HG02763 (cell line): ENCODE results near the gene PLA2G4F.
"Not testable (repeated sequence)": the region's sequence is repeated elsewhere in the genome, so short reads cannot be mapped to it uniquely, and the experiment has no call there.

Source experiments
- ATAC-seq: cut with Tn5 transposase; IDR thresholded peaks from one replicate; pipeline ENCODE4 v1.9.1; 2021; ENCODE audit warnings: mild to moderate bottlenecking, moderate library complexity; ENCODE audit not compliant: unreplicated experiment

The PLA2G4F gene

DNA sequence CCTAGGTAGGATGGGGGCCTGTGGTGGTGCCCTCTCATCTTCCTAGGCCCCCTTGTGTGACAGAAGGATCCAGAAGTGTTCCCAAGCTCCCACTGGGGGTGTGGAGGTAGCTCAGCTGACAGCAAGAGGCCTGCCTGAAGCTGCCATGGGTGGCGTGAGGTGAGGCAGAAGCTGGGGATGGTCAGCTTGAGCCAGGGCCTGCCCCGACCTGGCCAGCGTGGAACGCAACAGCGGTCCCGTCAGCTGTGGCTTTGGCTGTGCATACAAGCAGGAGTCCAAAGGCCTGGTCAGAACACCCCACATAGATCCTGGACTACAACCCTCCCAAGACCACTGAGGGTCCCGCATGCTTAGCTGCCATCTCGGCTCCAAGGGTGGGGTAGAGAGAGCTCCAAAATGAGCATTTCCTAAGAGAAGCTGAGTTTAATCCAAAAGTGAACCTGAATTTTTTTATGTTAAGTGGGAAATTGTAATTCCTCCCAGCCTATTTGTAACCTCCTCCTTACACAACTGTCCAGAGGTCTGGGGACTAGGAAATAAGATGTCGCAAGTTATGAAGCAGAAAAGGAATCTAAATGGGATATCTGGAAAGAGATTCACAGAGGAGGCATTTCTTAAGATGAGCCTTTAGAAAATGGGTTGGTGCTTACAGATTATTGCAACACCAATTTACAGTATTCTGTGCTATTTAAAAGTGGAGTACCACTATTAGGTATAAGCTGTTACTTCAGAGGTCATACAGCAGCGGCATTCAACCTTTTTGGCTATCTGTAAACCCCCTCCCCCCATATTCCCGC lies 52.1 kb downstream of the PLA2G4F start:
- ATAC-seq: no peak

DNA sequence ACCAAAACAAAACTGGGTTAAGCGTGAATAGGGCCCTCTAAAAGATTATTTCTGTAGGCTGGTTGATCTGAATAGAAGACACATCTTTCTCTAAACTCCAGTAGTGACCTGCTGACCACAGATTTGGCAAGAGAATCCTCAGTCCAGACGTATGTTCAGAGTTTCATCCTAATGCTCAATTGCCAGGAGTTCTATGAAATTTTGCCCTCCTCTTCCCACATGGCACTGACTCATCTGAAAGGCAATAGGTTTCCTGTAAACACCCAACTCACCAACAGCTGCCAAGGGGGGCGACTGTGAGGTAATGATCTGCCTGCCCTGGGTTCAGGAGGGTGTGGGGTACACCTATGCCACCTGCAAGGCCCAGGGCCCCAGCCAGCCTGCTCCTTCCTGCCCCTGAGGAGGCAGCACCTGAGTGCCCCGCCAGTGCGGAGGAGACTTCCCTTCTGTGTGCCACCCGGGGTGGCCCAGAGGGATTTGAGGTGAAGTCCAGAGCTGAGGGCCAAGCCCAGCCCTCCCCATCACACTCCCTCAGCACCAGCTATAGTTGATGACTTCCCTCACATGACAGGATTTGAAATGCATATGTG lies 53.7 kb downstream of the PLA2G4F start:
- ATAC-seq: no peak

- ATAC-seq: no peak
Observed at GRCh38 chr15:42101861-42102260, 54.6 kb downstream of the PLA2G4F start.

DNA sequence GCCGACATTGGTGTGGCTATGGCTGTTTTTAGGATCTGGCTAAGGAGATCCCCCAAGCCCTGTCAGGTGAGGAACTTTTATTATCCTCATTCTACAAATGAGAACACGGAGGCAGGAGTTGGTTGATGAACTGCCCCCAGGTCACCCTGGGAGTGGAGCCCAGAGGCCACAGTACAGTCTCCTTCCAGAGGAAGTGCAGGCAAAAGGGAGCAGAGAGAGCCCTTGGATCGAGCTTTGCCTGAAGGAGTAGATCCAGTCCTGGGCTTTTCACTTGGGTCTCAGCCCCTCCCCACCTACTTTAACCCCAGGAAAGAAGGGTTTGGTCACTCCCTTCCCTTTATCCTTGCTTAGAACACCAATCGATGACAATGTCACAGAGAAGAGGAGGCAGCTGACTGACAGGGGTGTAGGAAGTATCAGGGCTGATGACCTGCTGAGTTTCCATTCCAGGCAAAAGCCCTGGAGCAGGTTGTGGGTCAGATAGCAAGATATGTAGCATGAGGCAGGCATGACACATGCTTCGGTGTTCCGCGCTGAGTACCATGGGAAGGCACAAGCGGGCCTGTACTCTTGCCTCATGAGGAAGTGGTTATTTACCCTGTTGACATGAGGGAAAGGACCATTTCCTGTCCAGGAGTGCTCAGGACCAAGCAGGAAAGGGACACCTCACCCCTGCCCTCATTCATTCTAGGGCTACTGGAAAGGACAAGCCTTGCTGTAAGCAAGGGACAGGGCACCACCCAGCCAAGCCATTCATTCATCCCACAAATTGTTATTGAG lies 56.2 kb downstream of the PLA2G4F start:
- ATAC-seq: no peak

DNA sequence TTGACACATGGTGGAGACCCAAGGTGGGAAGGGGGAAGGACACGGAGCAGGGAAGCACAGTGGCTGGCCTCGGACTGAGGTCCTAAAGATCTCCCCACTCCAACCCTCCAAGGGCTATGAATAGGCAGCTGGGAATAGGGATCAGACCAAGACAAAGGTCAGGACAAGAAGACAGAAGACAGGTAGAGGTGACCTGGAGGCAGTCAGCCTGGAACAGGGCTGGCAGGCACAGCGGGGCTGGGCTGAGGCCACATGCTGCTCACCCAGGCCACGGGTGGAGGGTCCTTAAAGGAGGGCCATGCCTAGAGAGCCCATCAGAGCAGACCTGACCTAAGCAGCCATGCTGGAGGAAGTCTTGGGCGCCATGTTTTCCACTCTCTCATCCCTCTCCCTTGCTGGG lies 59.4 kb downstream of the PLA2G4F start:
- ATAC-seq: no peak

DNA sequence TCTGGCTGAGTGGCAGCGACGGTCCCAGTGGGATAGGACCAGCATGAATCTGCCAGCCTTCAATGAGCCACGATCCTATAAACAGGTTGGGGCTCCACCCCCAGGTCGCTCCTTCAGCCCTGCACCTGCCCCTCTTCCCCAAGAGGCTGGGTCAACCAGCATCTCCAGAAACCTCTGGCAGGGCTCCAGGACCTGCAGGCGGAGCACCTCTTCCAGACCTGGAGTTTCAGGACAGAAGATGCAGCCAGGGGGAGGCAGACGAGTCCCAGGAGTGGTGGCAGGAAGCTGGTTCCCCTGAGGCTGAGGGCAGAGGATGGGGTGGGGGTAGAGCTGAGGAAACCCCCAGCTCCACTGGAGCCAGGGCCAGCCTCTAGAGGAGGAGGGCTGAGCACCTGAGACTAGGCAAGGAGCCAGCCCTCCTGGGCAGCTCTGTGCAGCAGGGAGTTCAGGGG lies 61.9 kb downstream of the PLA2G4F start, which contains the start of gene PLA2G4D:
Gene PLA2G4D, minus strand, starts transcription at position 51 of the 452 bp plus-strand sequence. CDS start 103 bp downstream, outside the sequence.
- no peak for ATAC-seq

GRCh38 chr15:42093966-42094365 lies 62.5 kb downstream of the PLA2G4F start:
- no peak for ATAC-seq

- no peak for ATAC-seq
Observed at GRCh38 chr15:42092398-42093318, 63.8 kb downstream of the PLA2G4F start.

- ATAC-seq: not testable (repeated sequence)
Observed at GRCh38 chr15:42091753-42092397, 64.6 kb downstream of the PLA2G4F start.

DNA sequence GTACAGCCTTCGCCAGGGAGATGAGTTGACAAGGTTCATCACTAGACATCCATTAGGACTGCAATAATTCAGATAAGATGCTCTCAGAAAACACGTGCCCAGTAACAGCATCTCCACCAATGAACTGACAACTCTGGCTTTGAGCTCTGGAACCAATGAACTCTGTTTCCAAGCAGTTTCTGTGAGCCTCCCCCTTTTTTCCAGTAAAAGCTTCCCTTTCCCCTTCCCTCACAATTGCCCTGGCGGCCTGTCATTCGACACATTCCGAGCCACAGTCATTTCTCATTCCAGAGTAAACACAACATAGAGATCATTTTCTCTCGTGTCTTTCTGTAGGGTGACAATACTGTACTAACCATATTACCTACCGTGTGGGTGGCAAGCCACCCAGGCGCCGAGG lies 65.7 kb downstream of the PLA2G4F start:
- no peak for ATAC-seq

DNA sequence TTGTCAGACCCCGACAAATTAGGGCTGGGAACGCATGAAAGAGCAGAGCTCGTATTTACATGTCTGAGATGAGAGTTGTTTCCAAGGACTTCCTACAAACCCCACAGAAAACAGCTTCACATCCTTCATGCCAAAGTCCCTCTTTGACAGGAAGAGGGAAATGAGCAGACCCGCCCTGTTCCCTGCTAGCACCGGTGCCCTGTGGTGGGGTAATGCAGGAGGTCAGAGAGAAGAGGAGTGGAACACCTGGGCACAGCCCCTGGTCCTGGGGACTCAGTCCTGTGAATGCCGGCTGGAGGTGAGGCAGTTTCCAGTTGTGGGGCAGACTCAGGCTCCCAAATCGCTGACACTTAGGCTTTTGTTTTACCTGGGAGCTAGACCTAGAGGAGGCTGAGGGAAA lies 66.1 kb downstream of the PLA2G4F start:
- no peak for ATAC-seq

DNA sequence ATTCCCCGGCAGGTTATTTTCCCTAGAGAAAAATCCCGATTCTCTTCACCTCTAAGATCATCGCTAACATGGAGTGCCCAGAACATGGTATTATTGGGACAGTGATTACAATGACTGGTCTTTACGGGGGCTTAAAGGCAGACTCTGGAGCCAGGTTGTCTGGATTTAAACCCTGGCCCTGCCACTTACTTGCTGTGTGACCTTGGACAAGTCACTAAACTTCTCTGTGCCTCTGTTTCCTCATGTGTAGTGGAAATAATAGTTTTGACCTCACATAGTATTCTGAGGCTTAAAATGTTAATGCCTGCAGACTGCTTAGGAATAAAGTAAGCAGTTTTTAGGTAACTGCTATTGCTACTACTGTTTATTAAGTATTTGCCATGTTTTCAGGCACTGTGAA lies 66.5 kb downstream of the PLA2G4F start:
- ATAC-seq: no peak
